Measurements from ENCODE around the gene SNTG2. TPM values are rescaled to one million over a fixed set of nuclear protein-coding genes. Genes with fewer than 3 reads are reported as not detected.
A peak's percentile ranks its signal among the peaks of the same experiment; 100 is the strongest.

SNTG2 gene
- total RNA-seq, 1 donor from 2014 or later = 11.8 TPM

- no peak for DNase-seq (ENCODE audit: extremely low spot score in 2 of 2)
- H3K36me3 ChIP-seq = no peaks in the 10 kb centered on the region
- no peaks in the 10 kb centered on the region for H3K9me3 ChIP-seq
- H3K27me3 ChIP-seq = peaks cover 6% of the 10 kb centered on the region
- peaks cover 3% of the 10 kb centered on the region for H3K4me1 ChIP-seq
- no peak overlapping the region for H3K27ac ChIP-seq
- no peak overlapping the region for H3K4me3 ChIP-seq
- intact Hi-C loops (cut with DNase I) = no loop called here
- TF ChIP-seq POLR2A (IDR thresholded peaks at IDR 0.05) = no peak
- no peak for TF ChIP-seq CTCF (IDR thresholded peaks at IDR 0.05)
- TF ChIP-seq POLR2AphosphoS5 (IDR thresholded peaks at IDR 0.05; ENCODE audit: insufficient read depth in 1 of 2, low read depth in 1 of 2) = no peak
These were observed 6.0 kb upstream of the SNTG2 start for GRCh38 chr2:944693-945092.

- Histone ChIP-seq H3K27ac (no peak overlapping the region), H3K9me3 (no peaks in the 10 kb centered on the region), H3K4me3 (no peak overlapping the region), H3K4me1 (peaks cover 8% of the 10 kb centered on the region), H3K27me3 (peaks cover 10% of the 10 kb centered on the region), H3K36me3 (no peaks in the 10 kb centered on the region)
- TF ChIP-seq POLR2A (IDR thresholded peaks at IDR 0.05) (no peak), POLR2AphosphoS5 (IDR thresholded peaks at IDR 0.05; ENCODE audit: insufficient read depth in 1 of 2, low read depth in 1 of 2) (no peak), CTCF (IDR thresholded peaks at IDR 0.05) (no peak)
- intact Hi-C loops (cut with DNase I) = no loop called here
- no peak for DNase-seq (ENCODE audit: extremely low spot score in 2 of 2)
These were observed 5.5 kb upstream of the SNTG2 start for GRCh38 chr2:945104-945503.

GRCh38 chr2:946073-946948, 4.3 kb upstream of the SNTG2 start:
- H3K4me1 ChIP-seq = peaks cover 11% of the 10 kb centered on the region
- intact Hi-C loops (cut with DNase I) = no loop called here
- TF ChIP-seq POLR2AphosphoS5 (IDR thresholded peaks at IDR 0.05; ENCODE audit: insufficient read depth in 1 of 2, low read depth in 1 of 2) = no peak
- TF ChIP-seq POLR2A (IDR thresholded peaks at IDR 0.05) = no peak
- no peak for TF ChIP-seq CTCF (IDR thresholded peaks at IDR 0.05)
- no peaks in the 10 kb centered on the region for H3K9me3 ChIP-seq
- no peak for DNase-seq (ENCODE audit: extremely low spot score in 2 of 2)
- peaks cover 11% of the 10 kb centered on the region for H3K27me3 ChIP-seq
- no peak overlapping the region for H3K27ac ChIP-seq
- no peaks in the 10 kb centered on the region for H3K36me3 ChIP-seq
- no peak overlapping the region for H3K4me3 ChIP-seq

GRCh38 chr2:949384-950079, 1.1 kb upstream of the SNTG2 start:
- H3K27me3 ChIP-seq = peaks cover 11% of the 10 kb centered on the region
- H3K9me3 ChIP-seq = no peaks in the 10 kb centered on the region
- H3K4me3 ChIP-seq = peak overlapping the region; percentile 45 to 50
- intact Hi-C loops (cut with DNase I) = no loop called here
- TF ChIP-seq POLR2AphosphoS5 (IDR thresholded peaks at IDR 0.05; ENCODE audit: insufficient read depth in 1 of 2, low read depth in 1 of 2) (no peak), POLR2A (IDR thresholded peaks at IDR 0.05) (no peak), CTCF (IDR thresholded peaks at IDR 0.05) (no peak)
- peaks cover 11% of the 10 kb centered on the region for H3K4me1 ChIP-seq
- H3K27ac ChIP-seq = no peak overlapping the region
- no peaks in the 10 kb centered on the region for H3K36me3 ChIP-seq
- DNase-seq (ENCODE audit: extremely low spot score in 2 of 2) = no peak
